Ishikawa (cell line): ENCODE results near the gene PHLDA3.

Experiments used
- EP300 ChIP-seq: IDR thresholded peaks from 2 replicates; pipeline ENCODE4 v1.6.1; 2012; ENCODE audit warnings: borderline replicate concordance
- TAF1 ChIP-seq: IDR thresholded peaks from 2 replicates; pipeline ENCODE4 v1.6.1; 2012; ENCODE audit warnings: low read depth, mild to moderate bottlenecking
- TEAD4 ChIP-seq: IDR thresholded peaks from 2 replicates; pipeline ENCODE4 v1.6.1; 2012
- YY1 ChIP-seq: IDR thresholded peaks from 2 replicates; pipeline ENCODE4 v1.6.1; 2012; ENCODE audit warnings: low read depth
- ZBTB7A ChIP-seq: IDR thresholded peaks from 2 replicates; pipeline ENCODE4 v1.6.1; 2012; ENCODE audit warnings: low read depth

DNA sequence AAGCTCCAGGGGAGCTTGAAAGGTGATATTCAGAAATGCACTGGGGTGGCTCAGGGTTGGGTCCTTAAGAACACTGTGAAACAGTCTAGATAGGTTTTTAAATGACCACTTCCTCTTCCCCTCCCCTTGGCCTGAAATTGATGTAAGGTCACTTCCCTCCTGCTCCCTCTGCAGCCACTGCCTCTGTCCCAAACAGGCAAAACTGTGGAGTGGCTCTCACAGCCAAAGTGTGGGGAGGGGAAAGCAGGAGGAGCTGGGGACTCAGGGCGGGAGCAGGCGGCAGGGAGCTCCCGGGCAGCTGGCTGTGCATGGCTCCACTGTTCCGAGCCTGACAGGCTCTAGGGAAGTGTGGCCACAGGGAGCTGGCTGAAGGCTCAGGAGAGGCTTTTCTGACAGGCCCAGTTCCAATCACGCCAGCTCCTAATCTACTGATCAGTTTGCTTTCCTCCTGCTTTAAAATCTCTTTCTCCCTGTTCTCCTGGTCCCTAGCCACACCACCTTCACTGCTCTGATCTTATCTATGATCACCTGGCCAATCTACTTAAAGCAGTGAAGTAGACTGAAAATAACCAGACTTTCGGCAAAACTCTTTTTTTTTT is 43.1 kb upstream of the PHLDA3 start:
- TF ChIP-seq TAF1, result no peak
- TF ChIP-seq TEAD4, result no peak
- no peak for TF ChIP-seq EP300
- no peak for TF ChIP-seq YY1
- TF ChIP-seq ZBTB7A, result no peak
